HEK293 (cell line): Measurements from ENCODE around the gene OLIG2.

Experiments
- CTCF ChIP-seq: fragments of 450-650 bp; formaldehyde crosslinking; IDR thresholded peaks from 2 replicates; pipeline ENCODE4 v1.5.1; 2016; ENCODE audit warnings: missing biosample characterization, missing genetic modification characterization
- MYNN ChIP-seq: fragments of 450-650 bp; formaldehyde crosslinking; IDR thresholded peaks from 2 replicates; pipeline ENCODE4 v1.5.1; 2016; ENCODE audit warnings: missing biosample characterization, missing genetic modification characterization, borderline replicate concordance
- OSR2 ChIP-seq: fragments of 450-650 bp; formaldehyde crosslinking; IDR thresholded peaks from 2 replicates; pipeline ENCODE4 v1.5.1; 2016; ENCODE audit warnings: missing biosample characterization, missing genetic modification characterization
- ZNF391 ChIP-seq: fragments of 450-650 bp; formaldehyde crosslinking; IDR thresholded peaks from 2 replicates; pipeline ENCODE4 v1.5.1; 2016; ENCODE audit warnings: low read depth, missing biosample characterization, missing genetic modification characterization, borderline replicate concordance
- ZNF548 ChIP-seq: fragments of 450-650 bp; formaldehyde crosslinking; IDR thresholded peaks from 2 replicates; pipeline ENCODE4 v1.5.1; 2016; ENCODE audit warnings: missing biosample characterization, missing genetic modification characterization
- ZNF549 ChIP-seq: fragments of 450-650 bp; IDR thresholded peaks from 2 replicates; pipeline ENCODE4 v1.5.1; 2018; ENCODE audit warnings: missing biosample characterization, missing genetic modification characterization, mild to moderate bottlenecking, inconsistent platforms, moderate library complexity
- ZNF571 ChIP-seq: fragments of 450-650 bp; formaldehyde crosslinking; IDR thresholded peaks from 2 replicates; pipeline ENCODE4 v1.5.0; 2017; ENCODE audit warnings: missing biosample characterization, missing genetic modification characterization
- ZNF843 ChIP-seq: fragments of 450-650 bp; formaldehyde crosslinking; IDR thresholded peaks from 2 replicates; pipeline ENCODE4 v1.5.1; 2016; ENCODE audit warnings: missing biosample characterization, missing genetic modification characterization
- TF ChIP-seq, protein P1 (sequence below): fragments of 450-650 bp; formaldehyde crosslinking; IDR thresholded peaks from 2 replicates; pipeline ENCODE4; 2016; ENCODE audit warnings: missing biosample characterization, missing genetic modification characterization
- TF ChIP-seq, protein P2 (sequence below): fragments of 450-650 bp; formaldehyde crosslinking; IDR thresholded peaks from 2 replicates; pipeline ENCODE4 v1.5.1; 2016; ENCODE audit warnings: missing biosample characterization, missing genetic modification characterization
- TF ChIP-seq, protein P3 (sequence below): fragments of 450-650 bp; formaldehyde crosslinking; IDR thresholded peaks from 2 replicates; pipeline ENCODE4 v1.5.1; 2016; ENCODE audit warnings: missing biosample characterization, missing genetic modification characterization, low read depth

- TF ChIP-seq, protein P1, sequence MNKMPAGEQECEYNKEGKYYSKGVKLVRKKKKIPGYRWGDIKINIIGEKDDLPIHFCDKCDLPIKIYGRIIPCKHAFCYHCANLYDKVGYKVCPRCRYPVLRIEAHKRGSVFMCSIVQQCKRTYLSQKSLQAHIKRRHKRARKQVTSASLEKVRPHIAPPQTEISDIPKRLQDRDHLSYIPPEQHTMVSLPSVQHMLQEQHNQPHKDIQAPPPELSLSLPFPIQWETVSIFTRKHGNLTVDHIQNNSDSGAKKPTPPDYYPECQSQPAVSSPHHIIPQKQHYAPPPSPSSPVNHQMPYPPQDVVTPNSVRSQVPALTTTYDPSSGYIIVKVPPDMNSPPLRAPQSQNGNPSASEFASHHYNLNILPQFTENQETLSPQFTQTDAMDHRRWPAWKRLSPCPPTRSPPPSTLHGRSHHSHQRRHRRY (tag by site-specific recombination), result no peak
- TF ChIP-seq, protein P2, sequence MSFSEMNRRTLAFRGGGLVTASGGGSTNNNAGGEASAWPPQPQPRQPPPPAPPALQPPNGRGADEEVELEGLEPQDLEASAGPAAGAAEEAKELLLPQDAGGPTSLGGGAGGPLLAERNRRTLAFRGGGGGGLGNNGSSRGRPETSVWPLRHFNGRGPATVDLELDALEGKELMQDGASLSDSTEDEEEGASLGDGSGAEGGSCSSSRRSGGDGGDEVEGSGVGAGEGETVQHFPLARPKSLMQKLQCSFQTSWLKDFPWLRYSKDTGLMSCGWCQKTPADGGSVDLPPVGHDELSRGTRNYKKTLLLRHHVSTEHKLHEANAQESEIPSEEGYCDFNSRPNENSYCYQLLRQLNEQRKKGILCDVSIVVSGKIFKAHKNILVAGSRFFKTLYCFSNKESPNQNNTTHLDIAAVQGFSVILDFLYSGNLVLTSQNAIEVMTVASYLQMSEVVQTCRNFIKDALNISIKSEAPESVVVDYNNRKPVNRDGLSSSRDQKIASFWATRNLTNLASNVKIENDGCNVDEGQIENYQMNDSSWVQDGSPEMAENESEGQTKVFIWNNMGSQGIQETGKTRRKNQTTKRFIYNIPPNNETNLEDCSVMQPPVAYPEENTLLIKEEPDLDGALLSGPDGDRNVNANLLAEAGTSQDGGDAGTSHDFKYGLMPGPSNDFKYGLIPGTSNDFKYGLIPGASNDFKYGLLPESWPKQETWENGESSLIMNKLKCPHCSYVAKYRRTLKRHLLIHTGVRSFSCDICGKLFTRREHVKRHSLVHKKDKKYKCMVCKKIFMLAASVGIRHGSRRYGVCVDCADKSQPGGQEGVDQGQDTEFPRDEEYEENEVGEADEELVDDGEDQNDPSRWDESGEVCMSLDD (tag by site-specific recombination), result no peak
- TF ChIP-seq ZNF549 (tag by site-specific recombination) (no peak), MYNN (tag by site-specific recombination) (no peak), ZNF548 (tag by site-specific recombination) (no peak), ZNF843 (tag by site-specific recombination) (no peak), ZNF391 (no peak), CTCF (tag by site-specific recombination) (no peak), OSR2 (tag by site-specific recombination) (no peak), ZNF571 (no peak)
- TF ChIP-seq, protein P3, sequence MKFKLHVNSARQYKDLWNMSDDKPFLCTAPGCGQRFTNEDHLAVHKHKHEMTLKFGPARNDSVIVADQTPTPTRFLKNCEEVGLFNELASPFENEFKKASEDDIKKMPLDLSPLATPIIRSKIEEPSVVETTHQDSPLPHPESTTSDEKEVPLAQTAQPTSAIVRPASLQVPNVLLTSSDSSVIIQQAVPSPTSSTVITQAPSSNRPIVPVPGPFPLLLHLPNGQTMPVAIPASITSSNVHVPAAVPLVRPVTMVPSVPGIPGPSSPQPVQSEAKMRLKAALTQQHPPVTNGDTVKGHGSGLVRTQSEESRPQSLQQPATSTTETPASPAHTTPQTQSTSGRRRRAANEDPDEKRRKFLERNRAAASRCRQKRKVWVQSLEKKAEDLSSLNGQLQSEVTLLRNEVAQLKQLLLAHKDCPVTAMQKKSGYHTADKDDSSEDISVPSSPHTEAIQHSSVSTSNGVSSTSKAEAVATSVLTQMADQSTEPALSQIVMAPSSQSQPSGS (tag by site-specific recombination), result no peak
Observed at GRCh38 chr21:33014331-33014730, 11.4 kb upstream of the OLIG2 start.
